Activated naive CD4-positive, alpha-beta T cell treated with anti-CD3 and anti-CD28 coated beads, Interleukin-2, amount 10 ng/mL, durations not matched to agents 7 days and 5 days (primary cell): ENCODE data around the gene C19orf85.
"Not testable (repeated sequence)": the region's sequence is repeated elsewhere in the genome, so short reads cannot be mapped to it uniquely, and the experiment has no call there.

Experiments used
- CTCF ChIA-PET: fragments of 350-600 bp; sonication (Branson Sonifier 250); formaldehyde crosslinking; loops from one replicate; lab custom pipeline; 2021; ENCODE audit warnings: antibody characterized with exemption; lab: Charles Lee
- DNase-seq: peaks from one replicate; pipeline ENCODE4 v3.0.0-alpha.2; 2020
- H3K27ac Mint-ChIP-seq: one replicate; pipeline ENCODE4 v1.8.0; 2021; ENCODE audit warnings: mild to moderate bottlenecking, moderate library complexity, mixed read lengths
- H3K27me3 Mint-ChIP-seq: one replicate; pipeline ENCODE4 v1.8.0; 2021; ENCODE audit warnings: mild to moderate bottlenecking, mixed read lengths
- H3K36me3 Mint-ChIP-seq: one replicate; pipeline ENCODE4 v1.8.0; 2021; ENCODE audit warnings: mixed read lengths
- H3K4me1 Mint-ChIP-seq: one replicate; pipeline ENCODE4 v1.8.0; 2021; ENCODE audit warnings: mixed read lengths
- H3K4me3 Mint-ChIP-seq: one replicate; pipeline ENCODE4 v1.8.0; 2021; ENCODE audit warnings: mild to moderate bottlenecking, moderate library complexity, mixed read lengths
- H3K9me3 Mint-ChIP-seq: one replicate; pipeline ENCODE4 v1.8.0; 2021; ENCODE audit warnings: mixed read lengths

C19orf85 gene

DNA sequence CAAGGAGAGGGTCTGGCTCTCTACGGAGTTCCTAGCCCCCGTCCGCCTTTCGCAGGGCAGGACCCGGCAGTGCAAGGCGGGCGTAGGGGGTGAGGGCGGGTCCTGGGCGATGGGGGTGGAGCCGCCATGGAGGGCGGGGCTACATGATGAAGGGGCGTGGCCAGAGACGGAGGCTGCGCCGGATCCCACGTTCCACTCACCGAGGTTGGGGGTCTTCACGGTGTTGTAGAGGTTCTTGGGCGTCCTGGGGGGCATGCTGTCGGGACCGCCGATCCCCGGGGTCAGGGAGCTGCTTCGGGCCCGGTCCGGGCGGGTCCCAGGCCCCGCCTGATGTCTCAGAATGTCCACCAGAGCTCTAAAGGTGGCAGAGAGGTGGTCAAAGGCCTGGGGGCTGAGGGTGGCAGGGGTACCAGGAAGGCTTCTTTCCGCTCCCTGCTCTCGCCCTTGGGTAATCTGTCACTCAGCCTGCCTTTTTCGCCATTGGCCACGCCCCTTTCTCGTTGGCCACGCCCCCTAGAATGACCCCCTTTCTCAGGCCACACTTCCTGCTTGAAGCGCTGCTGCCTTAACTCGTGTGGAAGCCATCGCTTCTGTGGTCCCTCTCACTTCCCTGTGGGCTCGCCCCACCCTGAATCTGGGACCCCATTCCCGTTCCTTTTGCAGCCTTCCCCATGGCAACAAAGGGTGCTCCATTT lies 24.0 kb downstream of the C19orf85 start:
- peaks cover 16% of the 10 kb centered on the region for H3K4me1 Mint-ChIP-seq
- H3K9me3 Mint-ChIP-seq: no peaks in the 10 kb centered on the region
- no peak overlapping the region for H3K27ac Mint-ChIP-seq
- CTCF ChIA-PET: no interaction called here
- DNase-seq: no peak
- H3K27me3 Mint-ChIP-seq: peaks cover 92% of the 10 kb centered on the region
- no peaks in the 10 kb centered on the region for H3K36me3 Mint-ChIP-seq
- H3K4me3 Mint-ChIP-seq: no peak overlapping the region

- H3K36me3 Mint-ChIP-seq: no peaks in the 10 kb centered on the region
- peaks cover 16% of the 10 kb centered on the region for H3K4me1 Mint-ChIP-seq
- DNase-seq: no peak
- H3K9me3 Mint-ChIP-seq: no peaks in the 10 kb centered on the region
- H3K27ac Mint-ChIP-seq: peak overlapping the region; percentile 42
- H3K27me3 Mint-ChIP-seq: peaks cover 77% of the 10 kb centered on the region
- CTCF ChIA-PET: no interaction called here
- no peak overlapping the region for H3K4me3 Mint-ChIP-seq
These were observed 25.5 kb downstream of the C19orf85 start for GRCh38 chr19:55439052-55439451.

DNA sequence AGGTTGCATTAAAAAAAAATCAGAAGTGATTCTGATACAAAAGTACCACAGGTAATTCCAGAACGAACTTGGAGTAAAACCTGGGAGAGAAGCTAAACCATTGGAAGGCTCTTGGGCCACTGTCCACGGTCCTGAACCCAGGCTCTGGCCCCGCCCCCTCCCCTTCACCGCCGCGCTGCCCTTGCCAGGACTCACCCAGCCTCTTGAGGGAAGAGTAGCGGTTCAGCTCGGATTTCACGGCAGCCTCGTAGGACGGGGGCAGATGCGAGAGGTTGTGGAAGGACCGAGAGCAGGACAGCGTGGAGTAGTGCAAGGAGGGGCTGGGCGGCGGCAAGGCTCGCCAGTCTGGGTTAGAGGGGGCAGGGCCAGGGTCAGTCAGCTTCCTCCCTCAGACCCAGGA lies 27.1 kb downstream of the C19orf85 start:
- Mint-ChIP-seq H3K4me1 (peaks cover 13% of the 10 kb centered on the region), H3K36me3 (peaks cover 1% of the 10 kb centered on the region), H3K27me3 (peaks cover 66% of the 10 kb centered on the region), H3K9me3 (no peaks in the 10 kb centered on the region), H3K27ac (no peak overlapping the region), H3K4me3 (no peak overlapping the region)
- CTCF ChIA-PET: interaction anchor here (1.0 to 1.3 kb wide), 3 partner anchors 16 to 277 kb away, joined by 3 to 8 read pairs (median 3); no protein-coding TSS in a partner anchor
- DNase-seq: peak; percentile 62

- peaks cover 2% of the 10 kb centered on the region for H3K9me3 Mint-ChIP-seq
These were observed 27.7 kb downstream of the C19orf85 start for GRCh38 chr19:55436847-55437246.

GRCh38 chr19:55435020-55435419 lies 29.5 kb downstream of the C19orf85 start:
- Mint-ChIP-seq H3K36me3 (peaks cover 1% of the 10 kb centered on the region), H3K27ac (no peak overlapping the region), H3K4me3 (no peak overlapping the region), H3K9me3 (peaks cover 7% of the 10 kb centered on the region), H3K27me3 (peaks cover 64% of the 10 kb centered on the region), H3K4me1 (no peaks in the 10 kb centered on the region)
- CTCF ChIA-PET: no interaction called here
- DNase-seq: no peak

More at GRCh38 chr19:55436847-55437246, 27.7 kb downstream of the C19orf85 start:
- Mint-ChIP-seq H3K4me3 (no peak overlapping the region), H3K27ac (no peak overlapping the region), H3K36me3 (peaks cover 1% of the 10 kb centered on the region), H3K4me1 (peaks cover 12% of the 10 kb centered on the region), H3K27me3 (peaks cover 66% of the 10 kb centered on the region)
- no peak for DNase-seq
- CTCF ChIA-PET: interaction anchor here (1.0 to 1.3 kb wide), 3 partner anchors 17 to 276 kb away, joined by 3 to 8 read pairs (median 3); no protein-coding TSS in a partner anchor

DNA sequence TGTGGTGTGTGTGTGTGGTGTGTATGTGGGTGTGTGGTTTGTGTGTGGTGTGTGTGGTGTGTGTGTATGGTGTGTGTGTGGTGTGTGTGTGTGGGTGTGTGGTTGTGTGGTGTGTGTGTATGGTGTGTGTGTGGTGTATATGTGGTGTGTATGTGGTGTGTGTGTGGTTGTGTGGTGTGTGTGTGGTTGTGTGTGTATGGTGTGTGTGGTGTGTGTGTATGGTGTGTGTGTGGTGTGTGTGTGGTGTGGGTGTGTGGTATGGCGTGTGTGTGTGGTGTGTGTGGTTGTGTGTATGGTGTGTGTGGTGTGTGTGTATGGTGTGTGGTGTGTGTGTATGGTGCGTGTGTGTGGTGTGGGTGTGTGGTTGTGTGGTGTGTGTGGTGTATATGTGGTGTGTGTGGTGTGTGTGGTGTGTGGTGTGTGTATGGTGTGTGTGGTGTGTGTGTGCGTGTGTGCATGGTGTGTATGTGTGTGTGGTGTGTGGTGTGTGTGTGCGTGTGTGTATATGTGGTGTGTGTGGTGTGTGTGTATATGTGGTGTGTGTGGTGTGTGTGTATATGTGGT lies 30.1 kb downstream of the C19orf85 start:
- H3K4me3 Mint-ChIP-seq: no peak overlapping the region
- H3K4me1 Mint-ChIP-seq: no peaks in the 10 kb centered on the region
- peaks cover 7% of the 10 kb centered on the region for H3K9me3 Mint-ChIP-seq
- no peak for DNase-seq
- peaks cover 65% of the 10 kb centered on the region for H3K27me3 Mint-ChIP-seq
- no peak overlapping the region for H3K27ac Mint-ChIP-seq
- peaks cover 1% of the 10 kb centered on the region for H3K36me3 Mint-ChIP-seq
- CTCF ChIA-PET: no interaction called here

DNA sequence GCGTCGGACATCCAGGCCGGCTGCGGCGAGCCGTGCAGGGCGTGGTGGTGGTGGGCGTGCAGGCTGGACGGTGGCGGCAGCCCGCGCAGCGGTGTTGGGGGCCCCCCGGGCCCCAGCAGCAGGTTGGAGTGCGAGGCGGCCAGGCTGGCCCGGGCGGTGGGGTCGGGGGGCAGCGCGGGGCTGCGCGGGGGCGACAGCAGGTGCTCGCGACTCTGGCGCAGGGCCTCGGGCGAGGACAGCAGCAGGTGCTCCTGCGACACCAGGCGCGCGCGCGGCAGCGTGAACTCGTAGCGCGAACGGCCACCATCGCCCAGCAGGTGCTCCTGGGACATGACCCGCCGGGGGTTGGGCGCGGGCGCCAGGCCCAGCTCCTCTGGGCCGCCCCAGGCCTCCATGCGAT lies 31.3 kb downstream of the C19orf85 start:
- H3K4me3 Mint-ChIP-seq: no peak overlapping the region

GRCh38 chr19:55432241-55432959 lies 32.2 kb downstream of the C19orf85 start:
- no peak overlapping the region for H3K4me3 Mint-ChIP-seq
- peaks cover 1% of the 10 kb centered on the region for H3K36me3 Mint-ChIP-seq
- no peak overlapping the region for H3K27ac Mint-ChIP-seq
- no peaks in the 10 kb centered on the region for H3K4me1 Mint-ChIP-seq
- H3K9me3 Mint-ChIP-seq: peaks cover 7% of the 10 kb centered on the region
- no peak for DNase-seq
- CTCF ChIA-PET: no interaction called here
- H3K27me3 Mint-ChIP-seq: peaks cover 56% of the 10 kb centered on the region

More for the DNA sequence above, 31.3 kb downstream of the C19orf85 start:
- no peak for DNase-seq
- CTCF ChIA-PET: no interaction called here
- H3K27ac Mint-ChIP-seq: no peak overlapping the region
- H3K4me1 Mint-ChIP-seq: no peaks in the 10 kb centered on the region
- H3K9me3 Mint-ChIP-seq: peaks cover 7% of the 10 kb centered on the region
- peaks cover 65% of the 10 kb centered on the region for H3K27me3 Mint-ChIP-seq
- peaks cover 1% of the 10 kb centered on the region for H3K36me3 Mint-ChIP-seq

- no peak overlapping the region for H3K4me3 Mint-ChIP-seq
- H3K27ac Mint-ChIP-seq: peak overlapping the region; percentile 33
- no peak for DNase-seq
- H3K27me3 Mint-ChIP-seq: peaks cover 45% of the 10 kb centered on the region
- no peaks in the 10 kb centered on the region for H3K4me1 Mint-ChIP-seq
- peaks cover 1% of the 10 kb centered on the region for H3K36me3 Mint-ChIP-seq
- peaks cover 7% of the 10 kb centered on the region for H3K9me3 Mint-ChIP-seq
- CTCF ChIA-PET: no interaction called here
These were observed 33.4 kb downstream of the C19orf85 start for GRCh38 chr19:55431183-55431582.

- H3K27ac Mint-ChIP-seq: no peak overlapping the region
- H3K27me3 Mint-ChIP-seq: peaks cover 47% of the 10 kb centered on the region
- CTCF ChIA-PET: no interaction called here
- no peaks in the 10 kb centered on the region for H3K36me3 Mint-ChIP-seq
- no peak for DNase-seq
- no peak overlapping the region for H3K4me3 Mint-ChIP-seq
- H3K9me3 Mint-ChIP-seq: peaks cover 2% of the 10 kb centered on the region
- H3K4me1 Mint-ChIP-seq: peaks cover 12% of the 10 kb centered on the region
These were observed 38.5 kb downstream of the C19orf85 start for GRCh38 chr19:55426042-55426441.

DNA sequence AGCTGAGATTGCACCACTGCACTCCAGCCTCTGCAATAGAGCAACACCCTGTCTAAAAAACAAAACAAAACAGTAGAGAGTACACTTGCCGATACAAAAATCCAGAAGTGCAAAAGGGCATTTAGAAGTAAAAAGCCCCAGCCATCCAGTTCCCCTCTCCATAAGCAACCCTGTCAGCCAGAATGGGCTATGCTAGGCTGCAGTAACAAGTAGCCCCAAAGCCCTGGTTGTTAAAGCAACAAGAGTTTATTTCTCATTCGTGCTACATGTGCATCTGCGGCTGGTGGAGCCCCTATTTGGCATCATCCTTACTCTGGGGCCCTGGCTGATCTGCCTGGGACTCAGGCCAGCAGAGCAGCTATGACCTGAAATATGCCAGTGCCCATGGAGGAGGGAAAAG lies 40.0 kb downstream of the C19orf85 start:
- CTCF ChIA-PET: interaction anchor here (1.1 kb wide), 1 partner anchor 132 kb away, joined by 3 read pairs; no protein-coding TSS in a partner anchor
- H3K9me3 Mint-ChIP-seq: no peaks in the 10 kb centered on the region
- no peak overlapping the region for H3K4me3 Mint-ChIP-seq
- H3K4me1 Mint-ChIP-seq: peaks cover 22% of the 10 kb centered on the region
- no peak for DNase-seq
- no peak overlapping the region for H3K27ac Mint-ChIP-seq
- H3K27me3 Mint-ChIP-seq: peaks cover 41% of the 10 kb centered on the region
- no peaks in the 10 kb centered on the region for H3K36me3 Mint-ChIP-seq

- Mint-ChIP-seq H3K36me3 (no peaks in the 10 kb centered on the region), H3K4me3 (no peak overlapping the region), H3K9me3 (no peaks in the 10 kb centered on the region), H3K27ac (no peak overlapping the region), H3K4me1 (peaks cover 23% of the 10 kb centered on the region), H3K27me3 (peaks cover 35% of the 10 kb centered on the region)
- no peak for DNase-seq
- CTCF ChIA-PET: no interaction called here
These were observed 41.1 kb downstream of the C19orf85 start for GRCh38 chr19:55423225-55424005.

DNA sequence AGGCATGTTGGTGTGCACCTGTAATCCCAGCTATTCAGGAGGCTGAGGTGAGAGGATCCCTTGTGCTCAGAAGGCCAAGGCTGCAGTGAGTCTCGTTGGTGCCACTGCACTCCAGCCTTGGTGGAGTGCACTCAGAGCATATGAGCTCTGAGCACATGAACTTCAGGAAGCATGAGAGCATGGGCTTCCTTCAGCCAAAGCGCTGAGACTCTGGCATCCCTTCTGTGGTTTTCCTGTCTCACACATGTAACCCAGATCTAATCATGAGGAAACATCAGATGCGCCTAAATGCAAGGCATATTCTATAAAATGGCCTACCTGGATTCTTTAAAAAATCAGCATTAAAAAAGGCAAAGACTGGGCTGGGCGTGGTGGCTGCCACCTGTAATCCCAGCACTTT lies 43.3 kb downstream of the C19orf85 start:
- H3K4me3 Mint-ChIP-seq, CTCF ChIA-PET, H3K9me3 Mint-ChIP-seq, H3K36me3 Mint-ChIP-seq: not testable (repeated sequence)
- H3K4me1 Mint-ChIP-seq: peaks cover 32% of the 10 kb centered on the region
- H3K27me3 Mint-ChIP-seq: peaks cover 42% of the 10 kb centered on the region
- H3K27ac Mint-ChIP-seq: peak overlapping the region; percentile 45
- peak; percentile 56 for DNase-seq
